GM12878 (cell line): Measurements from ENCODE around the gene RAB3IL1. TPM values are rescaled to one million over a fixed set of nuclear protein-coding genes. Genes with fewer than 3 reads are reported as not detected.

ENCODE experiments used
- ATAC-seq: fragments of 200-7000 bp; cut with Tn5 transposase; 3 replicates; pipeline ENCODE4 v1.9.1; 2020; ENCODE audit warnings: mild to moderate bottlenecking, moderate library complexity
- BruUV-seq: library from RNA; stranded (reverse); fragments of 400-500 nt; replicated peaks from 2 replicates; lab custom pipeline; 2021; lab: Mats Ljungman, UMichigan
- CTCF ChIA-PET: fragments of 300-600 bp; sonication (Branson Sonifier 250); formaldehyde crosslinking; extraction: SDS; loops from one replicate; lab custom pipeline; 2021; ENCODE audit warnings: inconsistent platforms; lab: Yijun Ruan, JAX
- POLR2A ChIA-PET: fragments of 350-600 bp; formaldehyde crosslinking; extraction: SDS; loops from one replicate; lab custom pipeline; 2021; ENCODE audit warnings: inconsistent platforms; lab: Charles Lee
- RAD21 ChIA-PET: fragments of 300-600 bp; sonication (Branson Sonifier 250); formaldehyde crosslinking; loops from one replicate; lab custom pipeline; 2023; ENCODE audit warnings: antibody characterized with exemption; ENCODE audit not compliant: unreplicated experiment; lab: Charles Lee
- SMC1A ChIA-PET: fragments of 300-600 bp; sonication (Branson Sonifier 250); formaldehyde crosslinking; loops from one replicate; lab custom pipeline; 2023; ENCODE audit not compliant: unreplicated experiment, uncharacterized antibody; lab: Charles Lee
- DNase-seq: peaks from one replicate; pipeline ENCODE4 v3.0.0-alpha.2; 2011; ENCODE audit warnings: low read depth, low spot score
- FAIRE-seq: peaks from 3 replicates; lab custom pipeline; 2011; peaks lifted over from hg19 to GRCh38; lab: Jason Lieb, UNC
- H2AFZ ChIP-seq: 2 replicates; pipeline ENCODE4 v1.6.0; 2011; ENCODE audit warnings: low read depth, low read length, control low read depth; ENCODE audit not compliant: control insufficient read depth
- H3K27ac ChIP-seq: 2 replicates; pipeline ENCODE4 v1.5.1; 2011; ENCODE audit warnings: control low read depth; ENCODE audit not compliant: control insufficient read depth, insufficient read depth
- H3K27me3 ChIP-seq, 2 experiments: replicated peaks in 1 of 2; 2 replicates each; pipeline versions ENCODE4 v1.6.0 to v1.6.1; 2011; ENCODE audit warnings: low read length in 1 of 2; ENCODE audit not compliant: control insufficient read depth in 2 of 2, insufficient read depth in 2 of 2
- H3K36me3 ChIP-seq, 2 experiments: 2 replicates each; pipeline ENCODE4 v1.5.1; 2011; ENCODE audit warnings: low read length in 1 of 2; ENCODE audit not compliant: control insufficient read depth in 2 of 2, insufficient read depth in 2 of 2
- H3K4me1 ChIP-seq: 2 replicates; pipeline ENCODE4 v1.6.1; 2011; ENCODE audit warnings: mild to moderate bottlenecking, low read length, moderate library complexity, mixed read lengths; ENCODE audit not compliant: control insufficient read depth, insufficient read depth
- H3K4me2 ChIP-seq: 2 replicates; pipeline ENCODE4 v1.6.0; 2011; ENCODE audit warnings: control low read depth; ENCODE audit not compliant: control insufficient read depth, insufficient read depth
- H3K4me3 ChIP-seq: fragments of 200-600 bp; sonication (generic); 2 replicates; pipeline ENCODE4 v1.5.1; 2016
- H3K79me2 ChIP-seq: 2 replicates; pipeline ENCODE4 v1.6.0; 2011; ENCODE audit warnings: low read length; ENCODE audit not compliant: control insufficient read depth, insufficient read depth
- H3K9ac ChIP-seq: 2 replicates; pipeline ENCODE4 v1.8.0; 2011; ENCODE audit warnings: low read length, control low read depth, mixed read lengths; ENCODE audit not compliant: control insufficient read depth, insufficient read depth
- H3K9me3 ChIP-seq: replicated peaks from 3 replicates; pipeline ENCODE4 v1.5.1; 2011; ENCODE audit warnings: mild to moderate bottlenecking, low read length; ENCODE audit not compliant: control insufficient read depth, insufficient read depth
- H4K20me1 ChIP-seq: 2 replicates; pipeline ENCODE4 v1.6.0; 2011; ENCODE audit not compliant: control insufficient read depth, insufficient read depth
- BHLHE40 ChIP-seq, 2 experiments: fragments of 450-650 bp in 1 of 2; IDR thresholded peaks; 2 replicates each; pipeline ENCODE4 v1.6.1; 2011 to 2017; ENCODE audit warnings: low read depth in 2 of 2, borderline replicate concordance in 1 of 2, improper control_type of control experiment in 1 of 2, low read length in 1 of 2, mild to moderate bottlenecking in 1 of 2
- CBX3 ChIP-seq: fragments of 200-600 bp; sonication (generic); IDR thresholded peaks from 2 replicates; pipeline ENCODE4 v1.6.1; 2016; ENCODE audit warnings: low read depth, borderline replicate concordance
- CHD1 ChIP-seq: IDR thresholded peaks from 2 replicates; pipeline ENCODE4 v1.6.1; 2012; ENCODE audit warnings: low read depth, low read length, improper control_type of control experiment
- FOXK2 ChIP-seq: fragments of 450-650 bp; IDR thresholded peaks from 2 replicates; pipeline ENCODE4 v1.6.1; 2017; ENCODE audit warnings: mild to moderate bottlenecking, moderate library complexity
- IKZF2 ChIP-seq, 2 experiments: fragments of 450-650 bp; IDR thresholded peaks; 2 replicates each; pipeline ENCODE4 v1.6.1; 2017; ENCODE audit warnings: mild to moderate bottlenecking in 2 of 2, moderate library complexity in 2 of 2
- MXI1 ChIP-seq: fragments of 150-350 bp; IDR thresholded peaks from 2 replicates; pipeline ENCODE4 v1.6.1; 2011; ENCODE audit warnings: low read depth, mild to moderate bottlenecking, inconsistent platforms, low read length, improper control_type of control experiment
- POLR2A ChIP-seq: IDR thresholded peaks from 2 replicates; pipeline ENCODE4 v1.6.1; 2011; ENCODE audit warnings: low read depth, mild to moderate bottlenecking, low read length
- RCOR1 ChIP-seq: conservative IDR thresholded peaks from 2 replicates; pipeline ENCODE4 v1.6.1; 2012; ENCODE audit warnings: low read depth, low read length, improper control_type of control experiment
- STAT3 ChIP-seq: IDR thresholded peaks from 2 replicates; pipeline ENCODE4 v1.6.1; 2011; ENCODE audit warnings: low read depth, low read length, improper control_type of control experiment
- TCF7 ChIP-seq: IDR thresholded peaks from 2 replicates; pipeline ENCODE4 v1.6.1; 2014; ENCODE audit warnings: antibody characterized with exemption, borderline replicate concordance
- ZBED1 ChIP-seq: IDR thresholded peaks from 2 replicates; pipeline ENCODE4 v1.6.1; 2016; ENCODE audit warnings: borderline replicate concordance
- ZNF24 ChIP-seq: fragments of 450-650 bp; IDR thresholded peaks from 2 replicates; pipeline ENCODE4 v1.6.1; 2017; ENCODE audit warnings: antibody characterized with exemption, mild to moderate bottlenecking
- WGBS: methylation state at CpG from one replicate; pipeline ENCODE4 v1.1.6; 2016; ENCODE audit warnings: low lambda C conversion rate; ENCODE audit not compliant: insufficient replicate concordance, insufficient coverage; ENCODE audit errors: missing lambda C conversion rate; 5-methylcytosine and 5-hydroxymethylcytosine counted together
- in situ Hi-C: fragments of 300-500 bp; cut with MboI; formaldehyde crosslinking; loops from 9 replicates; pipeline ENCODE4 v1.14.3; 2018; ENCODE audit warnings: mixed read lengths
- intact Hi-C: fragments of 100-400 bp; cut with micrococcal nuclease; formaldehyde crosslinking; loops from one replicate; pipeline ENCODE4 v1.14.2; 2022; ENCODE audit not compliant: unreplicated experiment
- polyA plus RNA-seq, 11 experiments: library from polyadenylated mRNA; depleted of rRNA in 4 of 11; unstranded in 6 of 11; stranded (reverse) in 5 of 11; fragments of >200 nt; fragmentation: Nextera tagmentation in 4 of 11; fragmentation: Illumina TruSeq in 1 of 11; extraction: Ambion mirVana in 4 of 11; extraction: Trizol in 1 of 11; gene quantifications; 1 replicate in 1 of 11; 2 replicates in 10 of 11; pipeline versions ENCODE4 v1.2.1 to v1.2.3, GENCODE V29; 2011 to 2016; ENCODE audit warnings: inconsistent platforms in 2 of 11, missing spikeins in 2 of 11, low read depth in 1 of 11
- total RNA-seq, 4 experiments: library from RNA; depleted of rRNA in 3 of 4; stranded (reverse); fragments of >200 nt in 3 of 4; fragmentation: Illumina TruSeq in 1 of 4; extraction: Trizol in 1 of 4; gene quantifications; 2 replicates each; pipeline versions ENCODE4 v1.2.1 to v1.2.3, GENCODE V29; 2013 to 2021
- TF ChIP-seq, protein P1 (sequence below): IDR thresholded peaks from 2 replicates; pipeline ENCODE4 v1.6.1; 2011; ENCODE audit warnings: borderline replicate concordance, low read depth, mild to moderate bottlenecking, moderate library complexity, low read length; ENCODE audit not compliant: insufficient read depth, poor library complexity, severe bottlenecking
- TF ChIP-seq, protein P2 (sequence below): fragments of 450-650 bp; IDR thresholded peaks from 2 replicates; pipeline ENCODE4 v1.6.1; 2016; ENCODE audit warnings: mild to moderate bottlenecking, moderate library complexity, borderline replicate concordance
- TF ChIP-seq, protein P3 (sequence below): IDR thresholded peaks from 2 replicates; pipeline ENCODE4 v1.6.1; 2012; ENCODE audit warnings: mild to moderate bottlenecking, low read depth, low read length
- TF ChIP-seq, protein P4 (sequence below): IDR thresholded peaks from 2 replicates; pipeline ENCODE4 v1.6.1; 2011; ENCODE audit warnings: low read depth, mild to moderate bottlenecking, low read length, moderate library complexity, borderline replicate concordance; ENCODE audit errors: extremely low read depth

The RAB3IL1 gene
- total and polyA plus RNA-seq, 10 of the 15 experiments (the other 5 are each of a cell fraction or from before 2014, with no cell fraction given): 0.04 TPM; not detected in 9

DNA sequence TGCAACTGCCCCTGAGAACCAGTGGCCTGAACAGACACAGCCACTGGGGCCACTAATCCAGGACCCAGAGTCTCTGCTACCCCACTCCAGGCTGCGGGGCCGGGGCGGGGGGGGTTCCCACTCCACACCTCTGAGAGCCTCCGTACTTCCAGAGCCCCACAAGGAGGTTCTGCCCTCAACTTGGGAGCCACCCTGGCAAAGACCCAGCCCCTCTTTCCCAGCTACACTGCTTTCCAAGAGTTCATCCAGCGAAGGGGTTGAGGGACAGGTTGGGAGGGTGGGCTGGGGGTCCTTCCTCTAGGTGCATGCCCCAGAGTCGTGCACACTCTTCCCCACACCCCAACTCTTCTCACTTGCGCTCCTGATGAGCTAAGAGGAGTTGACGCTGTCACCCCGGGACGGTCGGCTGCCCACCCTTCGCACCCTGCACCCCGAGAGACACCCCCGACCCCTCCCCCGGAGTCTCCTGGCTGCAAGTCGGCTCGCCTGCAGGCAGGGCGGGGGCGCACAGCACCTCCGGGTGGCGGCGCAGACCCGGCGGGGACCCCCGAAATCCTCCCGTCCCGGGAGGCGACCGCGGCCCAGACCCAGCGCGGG lies 531 bp downstream of the RAB3IL1 start:
- Histone ChIP-seq H3K4me2 (no peak overlapping the region), H3K79me2 (no peaks in the 10 kb centered on the region), H3K9ac (no peak overlapping the region), H3K4me3 (no peak overlapping the region), H3K36me3 (no peaks in the 10 kb centered on the region), H3K27ac (no peak overlapping the region), H2AFZ (no peak overlapping the region), H3K9me3 (no peaks in the 10 kb centered on the region), H3K27me3 (peaks cover 6 to 9% of the 10 kb centered on the region in 2 experiments; a peak in 3 of 4 replicates), H4K20me1 (no peaks in the 10 kb centered on the region), H3K4me1 (no peaks in the 10 kb centered on the region)
- CTCF ChIA-PET: no interaction called here
- DNase-seq: no peak
- POLR2A ChIA-PET: no interaction called here
- RAD21 ChIA-PET: no interaction called here
- in situ Hi-C loops (no loop called here), intact Hi-C loops (no loop called here)
- no TSS peak for BruUV-seq
- no peak for FAIRE-seq
- no peak for ATAC-seq
- WGBS: 13% methylated on average over 17 of the region's 32 CpGs
- SMC1A ChIA-PET: no interaction called here
- TF ChIP-seq, protein P1, sequence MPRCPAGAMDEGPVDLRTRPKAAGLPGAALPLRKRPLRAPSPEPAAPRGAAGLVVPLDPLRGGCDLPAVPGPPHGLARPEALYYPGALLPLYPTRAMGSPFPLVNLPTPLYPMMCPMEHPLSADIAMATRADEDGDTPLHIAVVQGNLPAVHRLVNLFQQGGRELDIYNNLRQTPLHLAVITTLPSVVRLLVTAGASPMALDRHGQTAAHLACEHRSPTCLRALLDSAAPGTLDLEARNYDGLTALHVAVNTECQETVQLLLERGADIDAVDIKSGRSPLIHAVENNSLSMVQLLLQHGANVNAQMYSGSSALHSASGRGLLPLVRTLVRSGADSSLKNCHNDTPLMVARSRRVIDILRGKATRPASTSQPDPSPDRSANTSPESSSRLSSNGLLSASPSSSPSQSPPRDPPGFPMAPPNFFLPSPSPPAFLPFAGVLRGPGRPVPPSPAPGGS: no peak
- TF ChIP-seq TCF7: no peak
- TF ChIP-seq, protein P2, sequence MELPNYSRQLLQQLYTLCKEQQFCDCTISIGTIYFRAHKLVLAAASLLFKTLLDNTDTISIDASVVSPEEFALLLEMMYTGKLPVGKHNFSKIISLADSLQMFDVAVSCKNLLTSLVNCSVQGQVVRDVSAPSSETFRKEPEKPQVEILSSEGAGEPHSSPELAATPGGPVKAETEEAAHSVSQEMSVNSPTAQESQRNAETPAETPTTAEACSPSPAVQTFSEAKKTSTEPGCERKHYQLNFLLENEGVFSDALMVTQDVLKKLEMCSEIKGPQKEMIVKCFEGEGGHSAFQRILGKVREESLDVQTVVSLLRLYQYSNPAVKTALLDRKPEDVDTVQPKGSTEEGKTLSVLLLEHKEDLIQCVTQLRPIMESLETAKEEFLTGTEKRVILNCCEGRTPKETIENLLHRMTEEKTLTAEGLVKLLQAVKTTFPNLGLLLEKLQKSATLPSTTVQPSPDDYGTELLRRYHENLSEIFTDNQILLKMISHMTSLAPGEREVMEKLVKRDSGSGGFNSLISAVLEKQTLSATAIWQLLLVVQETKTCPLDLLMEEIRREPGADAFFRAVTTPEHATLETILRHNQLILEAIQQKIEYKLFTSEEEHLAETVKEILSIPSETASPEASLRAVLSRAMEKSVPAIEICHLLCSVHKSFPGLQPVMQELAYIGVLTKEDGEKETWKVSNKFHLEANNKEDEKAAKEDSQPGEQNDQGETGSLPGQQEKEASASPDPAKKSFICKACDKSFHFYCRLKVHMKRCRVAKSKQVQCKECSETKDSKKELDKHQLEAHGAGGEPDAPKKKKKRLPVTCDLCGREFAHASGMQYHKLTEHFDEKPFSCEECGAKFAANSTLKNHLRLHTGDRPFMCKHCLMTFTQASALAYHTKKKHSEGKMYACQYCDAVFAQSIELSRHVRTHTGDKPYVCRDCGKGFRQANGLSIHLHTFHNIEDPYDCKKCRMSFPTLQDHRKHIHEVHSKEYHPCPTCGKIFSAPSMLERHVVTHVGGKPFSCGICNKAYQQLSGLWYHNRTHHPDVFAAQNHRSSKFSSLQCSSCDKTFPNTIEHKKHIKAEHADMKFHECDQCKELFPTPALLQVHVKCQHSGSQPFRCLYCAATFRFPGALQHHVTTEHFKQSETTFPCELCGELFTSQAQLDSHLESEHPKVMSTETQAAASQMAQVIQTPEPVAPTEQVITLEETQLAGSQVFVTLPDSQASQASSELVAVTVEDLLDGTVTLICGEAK: no peak
- no peak for TF ChIP-seq IKZF2 (IDR thresholded peaks at IDR 0.05)
- TF ChIP-seq ZBED1: no peak
- TF ChIP-seq MXI1: no peak
- TF ChIP-seq CHD1: no peak
- no peak for TF ChIP-seq POLR2A
- TF ChIP-seq FOXK2: no peak
- no peak for TF ChIP-seq ZNF24
- TF ChIP-seq, protein P3, sequence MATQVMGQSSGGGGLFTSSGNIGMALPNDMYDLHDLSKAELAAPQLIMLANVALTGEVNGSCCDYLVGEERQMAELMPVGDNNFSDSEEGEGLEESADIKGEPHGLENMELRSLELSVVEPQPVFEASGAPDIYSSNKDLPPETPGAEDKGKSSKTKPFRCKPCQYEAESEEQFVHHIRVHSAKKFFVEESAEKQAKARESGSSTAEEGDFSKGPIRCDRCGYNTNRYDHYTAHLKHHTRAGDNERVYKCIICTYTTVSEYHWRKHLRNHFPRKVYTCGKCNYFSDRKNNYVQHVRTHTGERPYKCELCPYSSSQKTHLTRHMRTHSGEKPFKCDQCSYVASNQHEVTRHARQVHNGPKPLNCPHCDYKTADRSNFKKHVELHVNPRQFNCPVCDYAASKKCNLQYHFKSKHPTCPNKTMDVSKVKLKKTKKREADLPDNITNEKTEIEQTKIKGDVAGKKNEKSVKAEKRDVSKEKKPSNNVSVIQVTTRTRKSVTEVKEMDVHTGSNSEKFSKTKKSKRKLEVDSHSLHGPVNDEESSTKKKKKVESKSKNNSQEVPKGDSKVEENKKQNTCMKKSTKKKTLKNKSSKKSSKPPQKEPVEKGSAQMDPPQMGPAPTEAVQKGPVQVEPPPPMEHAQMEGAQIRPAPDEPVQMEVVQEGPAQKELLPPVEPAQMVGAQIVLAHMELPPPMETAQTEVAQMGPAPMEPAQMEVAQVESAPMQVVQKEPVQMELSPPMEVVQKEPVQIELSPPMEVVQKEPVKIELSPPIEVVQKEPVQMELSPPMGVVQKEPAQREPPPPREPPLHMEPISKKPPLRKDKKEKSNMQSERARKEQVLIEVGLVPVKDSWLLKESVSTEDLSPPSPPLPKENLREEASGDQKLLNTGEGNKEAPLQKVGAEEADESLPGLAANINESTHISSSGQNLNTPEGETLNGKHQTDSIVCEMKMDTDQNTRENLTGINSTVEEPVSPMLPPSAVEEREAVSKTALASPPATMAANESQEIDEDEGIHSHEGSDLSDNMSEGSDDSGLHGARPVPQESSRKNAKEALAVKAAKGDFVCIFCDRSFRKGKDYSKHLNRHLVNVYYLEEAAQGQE: no peak
- no peak for TF ChIP-seq RCOR1
- TF ChIP-seq BHLHE40 (IDR thresholded peaks at IDR 0.05; ENCODE audit: borderline replicate concordance in 1 of 2, low read depth in 2 of 2, low read length in 1 of 2): no peak
- no peak for TF ChIP-seq STAT3
- TF ChIP-seq, protein P4, sequence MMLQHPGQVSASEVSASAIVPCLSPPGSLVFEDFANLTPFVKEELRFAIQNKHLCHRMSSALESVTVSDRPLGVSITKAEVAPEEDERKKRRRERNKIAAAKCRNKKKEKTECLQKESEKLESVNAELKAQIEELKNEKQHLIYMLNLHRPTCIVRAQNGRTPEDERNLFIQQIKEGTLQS: no peak
- TF ChIP-seq CBX3: no peak
